WI38 (cell line): ENCODE data around the gene CCDC8.

Experiments
- H3K4me3 ChIP-seq: 2 replicates; pipeline ENCODE4 v1.5.1; 2011; ENCODE audit warnings: low read depth, mild to moderate bottlenecking, control low read depth, low read length
- TF ChIP-seq, protein P1 (sequence below): IDR thresholded peaks from 2 replicates; pipeline ENCODE4 v1.5.1; 2012; ENCODE audit warnings: low read depth, mild to moderate bottlenecking, control low read depth, low read length

Gene CCDC8

DNA sequence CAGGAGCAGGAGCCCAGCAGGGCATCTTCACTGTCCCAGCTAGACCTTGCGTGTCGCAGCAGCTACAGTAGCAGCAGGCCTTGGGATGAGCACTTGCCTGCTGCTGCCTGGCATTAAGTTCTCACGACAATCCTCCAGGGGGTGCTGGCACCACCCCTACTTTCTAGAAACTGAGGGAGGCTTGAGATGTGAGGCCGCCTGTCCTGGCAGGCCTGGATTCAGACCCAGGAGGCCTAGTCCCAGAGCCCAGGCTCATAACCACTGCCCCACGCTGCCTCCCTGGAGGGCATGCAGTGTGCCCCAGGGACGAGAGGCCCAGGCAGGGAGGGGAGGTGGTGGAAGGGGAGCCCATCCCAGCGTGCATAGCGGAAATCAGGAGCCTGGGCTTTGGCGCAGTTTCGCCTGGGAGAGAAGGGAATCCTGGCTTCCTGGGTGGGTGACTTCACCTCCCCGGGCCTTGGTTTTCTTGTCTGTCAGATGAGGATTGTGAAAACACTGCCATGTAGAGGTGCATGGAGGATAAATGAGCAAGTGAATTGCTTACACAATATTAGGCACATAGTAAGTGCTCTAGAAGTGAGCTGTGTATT is 40.4 kb downstream of the CCDC8 start:
- H3K4me3 ChIP-seq = no peak overlapping the region
- TF ChIP-seq, protein P1, sequence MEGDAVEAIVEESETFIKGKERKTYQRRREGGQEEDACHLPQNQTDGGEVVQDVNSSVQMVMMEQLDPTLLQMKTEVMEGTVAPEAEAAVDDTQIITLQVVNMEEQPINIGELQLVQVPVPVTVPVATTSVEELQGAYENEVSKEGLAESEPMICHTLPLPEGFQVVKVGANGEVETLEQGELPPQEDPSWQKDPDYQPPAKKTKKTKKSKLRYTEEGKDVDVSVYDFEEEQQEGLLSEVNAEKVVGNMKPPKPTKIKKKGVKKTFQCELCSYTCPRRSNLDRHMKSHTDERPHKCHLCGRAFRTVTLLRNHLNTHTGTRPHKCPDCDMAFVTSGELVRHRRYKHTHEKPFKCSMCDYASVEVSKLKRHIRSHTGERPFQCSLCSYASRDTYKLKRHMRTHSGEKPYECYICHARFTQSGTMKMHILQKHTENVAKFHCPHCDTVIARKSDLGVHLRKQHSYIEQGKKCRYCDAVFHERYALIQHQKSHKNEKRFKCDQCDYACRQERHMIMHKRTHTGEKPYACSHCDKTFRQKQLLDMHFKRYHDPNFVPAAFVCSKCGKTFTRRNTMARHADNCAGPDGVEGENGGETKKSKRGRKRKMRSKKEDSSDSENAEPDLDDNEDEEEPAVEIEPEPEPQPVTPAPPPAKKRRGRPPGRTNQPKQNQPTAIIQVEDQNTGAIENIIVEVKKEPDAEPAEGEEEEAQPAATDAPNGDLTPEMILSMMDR = peak; percentile 30; the same call in 1 of the 2 replicates

DNA sequence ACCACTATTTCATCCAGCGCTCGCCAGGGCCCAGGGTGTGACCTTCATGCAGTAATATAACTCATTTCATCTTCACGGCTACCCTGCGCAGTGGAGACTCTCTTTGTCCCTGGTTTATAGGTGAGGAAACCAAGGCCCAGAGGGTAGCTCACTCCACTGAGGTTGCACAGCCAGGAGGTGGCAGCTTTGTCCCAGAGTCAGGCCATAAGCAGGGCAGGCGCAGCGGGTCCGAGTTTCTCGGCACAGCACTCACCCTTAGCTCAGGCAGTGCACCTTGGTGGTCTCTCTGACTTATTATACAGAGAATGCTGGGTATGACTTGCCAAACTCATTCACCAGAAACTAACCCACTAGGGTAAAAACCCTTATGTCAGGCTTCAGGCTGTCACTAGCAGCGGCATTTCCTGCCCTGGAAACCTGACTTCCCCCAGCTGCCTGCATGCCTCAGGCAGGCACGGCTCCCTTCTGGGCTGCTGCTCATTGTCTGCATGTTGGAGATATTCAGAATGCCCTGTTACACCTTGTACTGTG is 41.9 kb downstream of the CCDC8 start:
- TF ChIP-seq, protein P1 = no peak
- H3K4me3 ChIP-seq = no peak overlapping the region

DNA sequence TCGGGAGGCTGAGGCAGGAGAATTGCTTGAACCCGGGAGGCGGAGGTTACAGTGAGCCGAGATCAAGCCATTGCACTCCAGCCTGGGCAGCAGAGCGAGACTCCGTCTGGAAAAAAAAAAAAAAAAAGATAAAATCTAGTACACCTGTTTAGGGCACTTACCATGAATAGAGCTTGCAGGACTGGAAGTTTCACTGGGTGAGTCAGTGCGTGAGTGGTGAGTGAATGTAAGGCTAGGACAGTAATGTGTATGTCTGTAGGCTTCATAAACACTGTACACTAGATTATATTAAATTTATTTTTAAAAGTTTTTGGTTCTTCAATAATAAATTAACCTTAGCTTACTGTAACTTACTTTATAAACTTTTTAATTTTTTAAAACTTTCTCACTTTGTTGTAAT is 43.5 kb downstream of the CCDC8 start:
- H3K4me3 ChIP-seq = no peak overlapping the region
- TF ChIP-seq, protein P1 = no peak

DNA sequence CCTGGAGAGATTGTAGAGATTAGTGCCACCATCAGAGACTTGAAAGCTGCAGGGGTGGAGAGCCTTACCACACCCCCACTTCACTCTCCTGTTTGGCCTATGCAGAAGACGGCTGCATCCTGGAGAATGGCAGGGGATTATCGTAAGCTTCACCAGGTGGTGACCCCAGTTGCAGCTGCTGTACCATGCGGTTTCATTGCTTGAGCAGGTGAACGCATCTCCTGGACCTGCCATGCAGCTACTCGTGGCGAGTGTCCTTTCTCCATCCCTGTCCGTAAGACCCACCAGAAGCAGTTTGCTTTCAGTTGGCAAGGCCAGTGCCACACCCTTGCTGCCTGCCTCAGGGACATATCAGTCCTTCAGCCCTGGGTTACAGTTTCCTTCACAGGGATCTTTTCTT is 45.2 kb downstream of the CCDC8 start:
- no peak overlapping the region for H3K4me3 ChIP-seq
- TF ChIP-seq, protein P1 = no peak

DNA sequence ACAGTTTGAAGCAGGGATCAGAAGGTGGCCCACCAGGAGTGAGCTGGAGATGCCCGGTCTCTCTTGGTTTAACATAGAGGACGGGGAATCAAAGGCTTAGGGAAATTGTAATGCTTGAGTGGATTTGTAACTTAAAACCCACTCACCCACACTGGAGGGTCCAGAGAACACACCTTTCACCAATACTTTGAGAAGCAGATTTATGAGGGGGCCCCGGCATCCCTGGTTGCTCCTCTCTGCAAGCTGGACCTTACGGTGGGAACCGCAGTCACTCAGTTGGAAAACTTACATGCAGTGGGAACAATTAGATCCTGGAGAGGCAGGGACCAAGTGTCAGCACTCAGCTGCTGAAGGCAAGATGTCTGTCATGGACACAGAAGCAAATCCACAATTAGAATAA is 45.9 kb downstream of the CCDC8 start:
- TF ChIP-seq, protein P1 = no peak
- no peak overlapping the region for H3K4me3 ChIP-seq

DNA sequence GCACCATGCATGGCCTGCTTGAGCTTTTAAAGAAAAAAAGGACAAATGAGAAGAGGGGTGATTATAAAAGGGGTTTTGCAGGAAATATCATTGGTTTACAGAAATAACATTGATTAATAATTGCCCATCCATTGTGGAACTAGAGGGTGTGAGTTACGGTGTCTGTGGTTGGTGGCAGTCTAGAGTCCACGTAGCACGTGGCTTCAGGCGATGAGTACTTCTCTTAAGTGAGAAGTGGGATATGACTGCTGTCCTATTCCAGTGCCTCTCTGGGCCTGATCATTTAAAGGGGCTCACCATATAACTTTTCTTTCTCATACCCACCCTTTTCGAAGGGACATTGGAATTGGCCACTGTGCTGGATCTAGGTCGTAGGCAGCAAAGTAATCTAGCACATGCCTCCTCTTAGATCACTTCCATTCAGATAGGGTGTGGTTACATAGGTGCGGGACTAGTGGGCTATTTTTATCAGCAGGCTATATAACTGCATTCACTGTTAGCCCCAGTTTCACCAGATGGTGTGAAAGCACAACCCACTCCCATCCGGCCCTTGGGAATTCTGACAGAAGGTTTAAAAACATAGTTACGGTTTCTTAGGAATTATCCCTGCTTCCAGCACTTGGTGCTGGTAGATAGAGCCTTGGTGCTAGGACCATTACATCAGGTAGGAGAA is 46.6 kb downstream of the CCDC8 start:
- TF ChIP-seq, protein P1 = no peak
- H3K4me3 ChIP-seq = no peak overlapping the region

DNA sequence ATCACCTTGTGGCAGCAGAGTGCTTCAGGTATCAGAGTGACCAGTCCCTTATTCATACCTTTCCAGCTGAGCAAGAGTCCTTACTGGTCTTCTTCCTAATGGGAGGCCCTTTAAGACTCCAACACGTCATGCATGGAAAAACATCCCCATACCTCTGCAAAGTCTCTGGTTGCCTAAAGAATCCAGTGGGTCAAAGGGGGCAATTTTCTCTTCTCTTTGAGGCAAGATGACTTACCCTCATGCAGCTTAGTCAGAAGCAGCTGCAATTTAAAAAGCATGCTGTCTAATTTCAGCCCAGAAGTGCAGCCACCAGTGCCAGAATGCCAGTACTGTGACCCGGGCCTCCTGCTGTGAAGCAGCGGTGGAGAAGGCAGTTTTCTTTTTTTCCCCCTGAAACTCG is 47.8 kb downstream of the CCDC8 start:
- TF ChIP-seq, protein P1 = no peak

More for the DNA sequence above, 47.8 kb downstream of the CCDC8 start:
- H3K4me3 ChIP-seq = no peak overlapping the region
